Stimulated activated CD4-positive, alpha-beta T cell treated with anti-CD3 and anti-CD28 coated beads, Interleukin-2, amount 100 ng/mL, for 48 hours (primary cell): Measurements from ENCODE around the gene FAM200C.

Experiments
- DNase-seq, 2 donors: peaks; one replicate each; pipeline ENCODE4 v3.0.0-alpha.2; 2020

The FAM200C gene

DNA sequence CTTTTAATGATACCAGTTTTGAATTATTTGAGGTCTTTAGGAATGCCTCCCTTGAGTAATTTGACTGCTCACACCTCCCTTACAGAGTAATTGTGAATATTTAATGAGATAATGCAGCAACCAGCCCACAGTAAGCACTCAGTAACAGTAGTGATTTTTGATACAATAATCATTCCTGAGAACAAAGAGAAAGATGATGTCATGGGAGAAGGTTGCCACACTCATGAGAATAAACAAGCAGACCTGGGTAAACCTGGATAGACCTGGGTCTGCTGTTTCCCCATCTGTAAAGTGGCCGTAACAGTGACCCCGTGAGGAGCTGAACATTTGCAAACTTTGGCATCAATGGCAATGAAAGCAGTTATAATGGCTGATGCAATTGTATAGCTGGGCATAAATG is 33.6 kb downstream of the FAM200C start:
- DNase-seq = no peak

DNA sequence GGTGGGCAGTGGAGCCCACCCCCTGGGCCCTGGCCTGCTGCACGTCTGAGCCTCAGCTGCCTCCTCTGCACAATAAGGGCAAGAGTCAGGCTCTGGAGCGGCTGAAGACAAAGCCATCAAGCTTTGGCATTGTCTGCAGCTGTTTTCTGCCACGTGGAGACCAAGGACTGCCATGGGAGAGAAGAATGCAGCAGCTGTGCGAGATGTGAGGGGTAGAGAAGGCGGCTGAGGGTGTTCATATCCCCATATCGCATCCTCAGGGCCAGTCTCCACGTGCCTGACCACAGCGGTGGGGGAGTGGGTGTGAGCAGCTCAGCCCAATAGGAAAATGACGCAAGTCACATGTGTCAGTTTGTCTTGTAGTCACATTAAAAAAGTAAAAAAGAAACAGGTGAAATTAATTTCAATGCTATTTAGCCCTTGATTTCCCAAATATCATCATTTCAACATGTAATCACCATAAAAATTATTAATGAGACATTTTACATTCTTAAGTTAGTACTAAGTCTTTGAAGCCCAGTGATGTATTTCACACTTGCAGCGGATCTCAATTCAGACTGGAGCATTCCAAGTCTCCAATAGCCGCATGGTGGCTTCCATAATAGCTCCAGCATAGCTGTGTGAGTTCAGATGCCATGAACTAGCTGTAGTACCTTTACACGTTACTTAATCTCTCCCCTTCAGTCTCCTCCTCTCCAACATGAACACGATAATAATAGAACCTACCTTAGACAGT is 36.0 kb downstream of the FAM200C start:
- no peak for DNase-seq

DNA sequence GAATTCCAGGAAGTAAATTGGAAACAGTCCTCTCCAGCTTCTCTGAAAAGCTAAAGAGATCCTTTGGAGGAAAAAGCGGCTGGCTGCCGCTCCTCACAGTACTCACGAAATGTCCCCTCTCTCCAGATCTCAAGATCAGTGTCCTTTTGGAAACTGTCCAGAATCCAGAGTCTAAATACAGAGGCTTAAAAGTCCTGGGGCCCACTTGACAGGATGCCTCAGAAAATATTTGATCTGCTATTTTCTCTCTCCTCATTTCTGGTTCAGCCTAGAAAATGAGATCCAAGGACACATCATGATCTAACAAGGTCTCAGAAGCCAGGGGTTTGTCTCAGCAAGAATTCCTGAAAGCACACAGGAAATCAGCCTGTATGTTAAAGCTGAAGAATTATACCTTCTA is 36.6 kb downstream of the FAM200C start:
- DNase-seq = no peak

DNA sequence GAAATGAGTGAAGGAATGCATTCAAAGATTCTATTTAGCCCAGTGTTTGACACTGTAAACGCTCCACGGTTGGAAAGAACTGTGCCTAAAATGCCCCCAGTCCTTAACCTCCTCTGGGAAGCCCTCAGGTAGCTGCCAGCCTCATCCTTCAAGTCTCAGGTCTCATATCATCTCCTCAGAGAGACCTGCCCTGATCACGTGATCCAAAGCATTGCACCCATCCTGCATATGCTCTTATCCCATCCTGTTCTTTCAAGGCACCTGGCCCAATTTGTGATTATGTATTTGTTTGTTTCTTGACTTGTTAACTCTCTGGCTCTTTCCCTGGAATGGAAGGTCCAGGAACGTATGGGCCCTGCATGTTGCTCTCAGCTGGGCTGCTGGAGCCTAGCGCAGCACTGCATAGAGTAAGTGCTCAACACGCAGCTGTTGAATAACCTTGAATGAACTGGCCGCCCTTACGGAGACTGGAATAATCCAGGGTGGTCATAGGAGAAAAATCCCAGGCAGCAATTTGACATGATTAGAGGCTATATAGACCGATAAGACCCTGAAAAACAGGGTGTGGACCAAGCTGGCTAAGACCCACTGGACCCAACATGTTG is 38.1 kb downstream of the FAM200C start:
- DNase-seq = no peak

DNA sequence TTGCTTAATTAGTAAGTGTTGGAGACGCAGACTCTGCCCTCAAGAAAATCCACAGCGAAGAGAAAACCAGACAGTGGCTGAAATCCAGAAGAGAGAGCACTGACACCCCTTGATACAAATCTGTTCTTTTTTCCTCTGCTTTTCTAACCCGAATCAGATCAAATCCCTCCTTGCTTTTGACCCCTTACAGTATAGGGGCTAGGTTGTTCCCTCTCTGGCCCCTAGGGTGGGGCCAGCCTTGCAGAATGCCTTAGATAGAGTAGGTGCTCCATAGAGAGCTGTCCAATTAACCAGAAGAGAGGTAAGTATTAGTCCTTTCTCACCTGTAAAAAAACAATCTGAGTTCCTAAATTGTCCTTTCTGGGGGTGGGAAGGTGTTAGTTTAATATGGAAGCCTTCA is 39.5 kb downstream of the FAM200C start:
- no peak for DNase-seq

DNA sequence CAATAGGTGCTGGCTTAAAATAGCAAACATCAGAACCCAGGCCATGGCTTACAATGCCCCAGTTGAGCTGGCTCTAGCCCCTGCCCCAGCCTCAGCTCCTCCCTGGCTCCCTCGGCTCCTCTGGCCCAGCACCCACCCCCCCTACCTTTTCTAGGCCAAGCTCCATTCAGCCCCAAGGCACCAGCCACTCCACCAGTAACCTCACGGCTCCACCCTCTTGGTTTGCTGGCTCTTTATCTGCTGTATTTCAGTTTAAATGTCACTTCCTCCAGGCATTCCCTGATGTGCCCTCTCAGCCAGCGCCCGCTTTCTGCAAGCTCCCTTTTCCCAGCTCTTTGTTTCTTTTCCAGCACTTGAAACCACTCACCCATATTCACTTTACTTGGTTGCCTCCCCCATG is 40.0 kb downstream of the FAM200C start:
- no peak for DNase-seq

DNA sequence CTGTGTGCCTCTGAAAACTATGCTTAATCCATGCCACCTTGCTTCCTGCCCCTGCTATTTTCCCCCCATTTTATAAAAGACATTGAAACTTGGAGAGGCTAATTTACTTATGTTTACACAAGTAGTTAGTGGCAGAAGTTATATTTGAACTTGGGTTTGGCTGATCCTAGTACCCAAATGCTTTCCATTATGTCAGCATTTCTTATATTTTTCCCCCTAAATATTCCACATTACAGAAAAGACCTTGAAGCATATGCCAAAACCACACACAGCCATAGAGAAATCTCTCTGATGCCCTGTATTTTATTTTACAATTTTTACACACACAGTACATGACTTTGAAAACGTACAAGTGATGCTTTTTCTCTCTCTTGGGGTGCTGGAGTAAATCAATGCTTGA is 40.6 kb downstream of the FAM200C start:
- DNase-seq = no peak

DNA sequence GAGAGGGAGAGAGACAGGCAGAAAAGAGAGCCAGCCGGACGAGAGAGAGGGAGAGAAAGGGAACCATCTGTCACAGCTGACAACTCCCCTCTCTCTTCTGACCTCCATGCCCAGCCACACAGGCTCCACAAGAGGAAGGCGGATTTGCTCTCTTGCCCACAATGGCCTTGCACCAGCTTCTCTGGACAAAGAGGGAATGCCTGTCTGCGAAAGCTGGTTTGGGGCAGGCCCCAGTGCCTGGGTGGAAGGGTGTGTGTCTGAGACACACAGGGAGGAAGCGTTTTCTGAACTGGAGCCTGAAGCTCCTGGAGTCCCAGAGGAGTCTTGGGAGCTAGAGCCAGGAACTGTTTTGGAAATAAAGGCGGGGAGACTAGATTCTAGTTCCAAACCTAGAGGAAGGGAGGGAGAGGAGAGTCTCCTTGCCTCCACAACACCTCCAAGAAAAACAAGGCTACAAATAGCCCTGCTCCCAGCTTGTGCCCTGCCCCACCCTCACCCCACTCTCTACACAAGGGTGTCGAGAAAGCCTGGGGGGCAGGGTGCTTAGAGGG is 41.9 kb downstream of the FAM200C start:
- DNase-seq = no peak

DNA sequence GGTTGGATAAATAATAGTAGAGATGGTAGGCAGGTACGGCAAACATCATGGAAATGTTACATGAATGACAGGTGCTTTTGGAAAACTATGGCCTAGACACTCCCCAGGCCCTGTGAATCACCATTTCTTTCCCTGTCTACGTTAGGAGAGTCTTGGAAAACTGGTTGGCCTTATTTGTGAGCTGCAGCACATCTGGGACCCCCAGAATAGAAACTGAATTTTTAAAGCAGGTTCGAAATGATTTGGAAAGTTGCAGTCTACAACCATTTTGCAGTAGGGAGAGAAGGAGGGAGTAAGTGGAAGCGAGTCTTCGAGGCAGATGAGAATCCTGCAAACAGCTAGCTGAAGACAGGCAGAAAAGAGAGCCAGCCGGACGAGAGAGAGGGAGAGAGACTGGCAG is 42.5 kb downstream of the FAM200C start:
- DNase-seq = no peak

DNA sequence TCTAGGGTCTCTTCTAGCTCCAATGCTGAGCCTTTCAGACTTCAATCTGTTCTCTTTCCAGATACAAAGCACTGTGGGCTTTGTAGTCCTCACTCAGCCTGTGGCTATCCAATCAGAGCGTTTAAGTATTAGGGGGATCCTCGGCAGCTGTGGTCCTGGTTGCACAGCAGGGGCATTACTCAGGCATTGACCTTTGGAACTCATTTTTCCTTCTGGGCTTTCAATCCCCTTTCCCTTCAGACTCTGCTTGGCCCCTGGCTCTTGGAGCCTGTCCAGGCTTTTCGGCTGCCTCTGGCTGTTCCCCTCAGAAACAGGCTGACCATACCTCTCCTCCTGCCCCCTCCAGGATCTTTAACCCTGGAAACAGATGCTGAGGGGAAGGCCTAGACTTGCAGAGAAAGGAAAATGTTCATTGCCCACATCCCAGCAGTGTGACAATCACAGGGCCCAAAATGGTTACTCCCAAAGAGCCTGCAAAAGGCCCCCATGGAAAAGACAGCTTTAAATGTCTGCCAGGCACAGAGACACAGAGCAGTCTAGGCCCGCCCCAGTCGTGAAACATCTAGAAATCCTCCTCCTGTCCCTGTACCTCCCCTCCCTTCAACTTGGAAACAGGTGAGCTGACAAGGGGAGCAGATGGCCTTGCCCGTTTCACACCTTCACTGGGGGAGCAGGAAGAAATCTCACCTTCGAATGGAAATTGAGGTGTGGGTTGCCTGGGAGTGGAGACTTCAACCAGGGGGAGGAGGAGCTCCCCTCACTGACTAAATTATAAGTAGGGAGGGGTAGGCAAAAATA is 43.1 kb downstream of the FAM200C start:
- DNase-seq = no peak

DNA sequence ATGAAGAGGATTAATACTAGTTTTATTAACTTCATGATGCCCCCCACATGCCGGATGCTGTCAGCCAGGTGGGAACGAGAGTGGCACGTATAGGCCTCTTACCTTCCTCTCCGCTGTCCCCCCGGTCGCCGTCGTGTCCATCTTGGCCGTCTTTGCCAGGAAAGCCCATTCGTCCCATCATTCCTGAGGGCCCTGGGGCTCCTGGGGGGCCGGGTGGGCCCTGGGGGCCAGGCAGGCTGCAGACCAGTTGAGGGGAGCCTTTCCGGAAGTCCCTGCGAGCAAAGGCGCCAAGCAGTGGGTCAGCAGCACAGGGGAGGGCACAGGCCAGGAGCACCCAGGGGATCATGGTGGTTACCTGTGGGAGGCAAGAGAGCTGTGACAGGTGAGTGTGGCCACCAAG is 45.2 kb downstream of the FAM200C start:
- DNase-seq = no peak

DNA sequence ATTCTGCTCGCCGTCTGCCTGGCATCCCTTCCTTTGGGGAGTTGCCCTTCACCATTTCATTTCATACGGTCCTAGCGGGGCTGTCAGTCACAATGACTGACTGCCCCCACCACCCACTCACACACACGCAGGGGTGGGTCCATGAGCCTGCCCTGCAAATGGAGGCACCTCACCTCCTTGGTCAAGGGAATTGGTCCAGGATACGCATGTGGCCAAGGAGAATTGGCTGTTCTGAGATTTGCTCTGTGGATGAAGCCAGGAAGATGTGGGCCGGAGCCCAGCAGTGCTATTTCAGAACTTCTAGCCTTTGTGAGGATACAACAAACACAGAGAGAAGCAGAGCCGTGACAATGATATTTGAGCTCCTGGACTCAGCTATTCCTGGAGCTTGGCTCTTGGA is 46.5 kb downstream of the FAM200C start:
- no peak for DNase-seq

DNA sequence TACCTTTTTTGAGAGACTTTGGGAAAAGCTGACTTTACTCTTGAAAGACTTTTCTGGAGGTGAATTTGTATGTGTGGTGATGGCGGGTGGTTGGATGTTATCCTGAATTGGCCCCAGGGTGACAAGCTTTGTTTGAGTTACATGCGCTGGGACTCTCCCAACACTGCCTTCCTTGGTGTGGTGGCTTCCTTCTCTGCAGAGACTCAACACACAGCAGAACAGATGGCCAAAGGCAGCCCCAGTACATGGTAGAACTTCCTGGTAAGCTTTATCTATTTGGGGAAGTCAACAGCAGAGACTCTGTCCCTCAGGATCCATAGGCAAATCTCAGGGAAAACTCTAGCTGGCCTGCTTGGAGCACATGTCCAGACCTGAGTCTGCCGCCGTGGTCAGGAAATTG is 47.5 kb downstream of the FAM200C start:
- no peak for DNase-seq

DNA sequence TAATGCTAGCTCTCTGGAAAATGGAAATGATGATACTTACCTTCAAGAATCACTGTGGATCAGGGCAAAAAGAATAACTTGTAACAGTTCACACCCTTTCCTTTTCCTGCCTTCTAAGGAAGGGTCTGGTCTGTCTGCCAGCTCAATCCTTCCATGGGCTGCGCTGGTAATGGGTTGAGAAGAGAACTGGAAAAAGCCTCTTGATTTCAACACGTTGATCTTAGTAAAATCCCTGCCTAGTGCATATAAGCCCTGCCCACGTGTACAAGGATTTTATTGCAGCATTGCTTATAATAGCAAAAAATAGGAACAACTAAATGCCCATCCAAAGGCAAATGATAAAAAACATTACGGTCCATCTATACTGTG is 49.9 kb downstream of the FAM200C start:
- DNase-seq = no peak

DNA sequence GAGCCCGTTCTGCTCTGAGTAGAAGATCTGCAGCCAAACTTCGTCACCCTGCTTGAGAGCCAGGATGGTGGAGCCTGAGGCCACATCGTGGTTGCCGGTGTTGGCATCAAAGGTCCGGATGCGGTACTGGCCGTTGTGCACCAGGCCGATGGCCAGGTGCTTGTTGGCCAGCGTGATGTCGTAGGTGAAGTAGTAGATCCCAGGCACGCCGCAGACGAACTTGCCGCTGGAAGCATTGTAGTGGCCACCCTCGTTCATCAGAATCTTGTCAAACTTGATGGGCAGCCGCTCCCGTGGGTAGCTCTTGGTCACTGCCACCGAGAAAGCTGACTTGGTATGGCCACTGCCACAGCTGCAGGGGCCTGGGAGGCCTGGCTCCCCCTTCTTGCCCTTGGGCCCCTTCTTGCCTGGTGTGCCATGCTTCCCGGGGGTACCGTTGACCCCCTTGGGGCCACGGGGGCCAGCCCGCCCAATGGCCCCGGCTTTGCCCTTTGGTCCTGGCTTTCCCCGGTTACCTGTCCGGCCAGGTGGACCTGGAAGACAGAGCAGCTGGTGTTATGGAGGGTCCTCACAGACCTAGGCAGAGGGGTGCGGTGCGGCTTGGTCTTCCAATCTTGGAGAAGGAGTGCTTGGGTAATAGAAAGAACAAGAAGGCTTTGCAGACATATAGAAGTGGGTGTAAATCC is 50.5 kb downstream of the FAM200C start:
- no peak for DNase-seq

DNA sequence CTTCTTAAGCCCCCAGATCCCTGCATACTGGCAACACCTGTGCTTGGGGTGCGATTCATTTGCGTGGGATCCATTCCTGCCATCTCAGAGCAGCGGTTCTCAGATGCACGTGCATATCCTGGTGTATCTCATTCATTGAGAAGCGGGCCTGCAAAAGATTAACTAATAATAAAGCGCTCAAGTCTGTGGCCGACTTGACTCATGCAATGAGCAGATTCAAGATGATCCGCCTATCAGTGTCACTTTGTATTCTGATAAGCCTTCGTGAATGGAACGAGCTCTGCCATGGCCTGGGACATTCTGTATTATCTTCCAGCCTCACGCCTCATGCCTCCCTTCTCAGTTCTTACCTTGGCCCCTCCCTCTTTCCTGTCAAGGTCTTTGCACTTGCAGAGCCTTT is 51.8 kb downstream of the FAM200C start:
- no peak for DNase-seq

DNA sequence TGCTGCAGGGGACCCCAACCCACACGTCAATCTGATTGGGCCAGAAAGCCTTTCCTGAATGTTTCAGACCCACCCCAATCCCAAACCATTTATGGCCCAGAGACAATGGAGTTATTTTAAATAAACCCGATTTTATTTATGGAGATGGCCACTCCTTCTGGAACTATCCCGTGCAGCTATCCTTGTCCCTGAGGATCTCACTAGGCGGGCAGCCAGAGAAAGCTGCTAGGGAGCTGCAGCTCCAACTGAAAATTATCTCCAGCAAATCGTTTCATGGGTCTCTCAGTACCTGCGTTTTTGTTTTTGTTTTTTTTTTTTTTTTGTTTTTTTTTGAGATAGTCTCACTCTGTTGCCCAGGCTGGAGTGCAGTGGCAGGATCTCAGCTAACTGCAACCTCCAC is 52.4 kb downstream of the FAM200C start:
- DNase-seq = no peak
